ENCODE measurements around the gene HOXB3.

- no peak for TF ChIP-seq POLR2A (IDR thresholded peaks at IDR 0.05)
- TF ChIP-seq CTCF (IDR thresholded peaks at IDR 0.05), result no peak
- TF ChIP-seq POLR2AphosphoS5 (IDR thresholded peaks at IDR 0.05), result no peak
These were observed 6.1 kb upstream of the HOXB3 start for GRCh38 chr17:48596000-48596734.
